Measurements from ENCODE around the gene RAD23B.
"Not testable (repeated sequence)": the region's sequence is repeated elsewhere in the genome, so short reads cannot be mapped to it uniquely, and the experiment has no call there.

Gene RAD23B

GRCh38 chr9:107282759-107283622 is at the start of gene RAD23B:
Gene RAD23B, plus strand, starts transcription at chr9:107283279. Its CDS starts 351 bp downstream, at chr9:107283630.
- DNase-seq (ENCODE audit: low spot score) = peak; percentile 99

DNA sequence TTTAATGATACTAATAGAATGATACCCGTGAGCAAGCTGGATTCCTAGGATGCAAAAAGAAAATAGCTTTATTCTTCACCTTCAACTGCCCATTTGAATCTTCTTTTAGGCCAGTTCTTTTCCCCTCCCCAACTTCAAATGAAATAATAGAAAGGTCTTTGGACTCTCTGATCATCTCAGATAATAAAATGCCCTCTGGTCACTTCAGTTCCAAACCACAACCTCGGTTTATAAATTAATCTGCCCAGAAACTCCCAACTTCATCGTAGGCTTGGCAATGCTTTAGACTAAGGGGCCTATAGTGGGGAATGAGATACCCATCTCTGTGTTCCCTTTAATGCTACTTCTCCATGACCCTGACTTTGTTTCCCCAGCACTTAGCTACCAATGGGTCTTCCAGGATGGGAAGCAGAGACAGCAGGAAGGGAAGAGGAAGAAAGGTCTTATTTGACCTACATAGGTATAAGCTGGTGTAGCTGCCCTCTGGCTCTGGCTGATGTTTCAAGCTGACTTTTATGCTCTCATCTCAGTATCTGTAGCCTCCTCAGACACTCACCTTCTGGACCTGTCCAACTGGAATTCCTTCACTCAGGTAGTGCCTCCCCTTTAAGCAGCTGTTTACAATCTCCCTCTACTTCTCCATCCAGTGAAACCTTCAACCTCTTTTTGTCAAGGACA is 47.2 kb upstream of the RAD23B start:
- DNase-seq (ENCODE audit: low spot score) = no peak

DNA sequence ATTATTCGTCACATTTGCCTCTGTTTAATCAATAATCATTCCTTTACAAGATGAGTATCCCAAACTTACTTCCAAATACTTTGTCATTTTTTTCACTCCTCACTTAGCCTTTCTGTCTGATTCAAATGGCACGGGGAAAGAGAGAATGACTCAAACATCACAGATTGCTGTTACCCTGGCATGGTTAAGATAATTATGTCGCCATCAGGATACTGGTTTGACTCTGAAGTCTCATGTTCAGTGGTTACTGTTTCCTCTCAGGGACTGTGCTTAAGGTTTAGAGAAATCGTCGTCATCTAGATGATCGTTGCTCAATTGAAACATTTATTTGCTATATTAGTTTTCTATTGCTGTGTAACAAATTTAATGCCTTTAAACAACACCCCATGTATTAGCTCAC is 45.2 kb upstream of the RAD23B start:
- no peak for DNase-seq (ENCODE audit: low spot score)

- peak; percentile 48 for DNase-seq (ENCODE audit: low spot score)
Measured at GRCh38 chr9:107239474-107239873, 43.6 kb upstream of the RAD23B start.

GRCh38 chr9:107240260-107240659 is 42.8 kb upstream of the RAD23B start:
- DNase-seq (ENCODE audit: low spot score) = no peak

DNA sequence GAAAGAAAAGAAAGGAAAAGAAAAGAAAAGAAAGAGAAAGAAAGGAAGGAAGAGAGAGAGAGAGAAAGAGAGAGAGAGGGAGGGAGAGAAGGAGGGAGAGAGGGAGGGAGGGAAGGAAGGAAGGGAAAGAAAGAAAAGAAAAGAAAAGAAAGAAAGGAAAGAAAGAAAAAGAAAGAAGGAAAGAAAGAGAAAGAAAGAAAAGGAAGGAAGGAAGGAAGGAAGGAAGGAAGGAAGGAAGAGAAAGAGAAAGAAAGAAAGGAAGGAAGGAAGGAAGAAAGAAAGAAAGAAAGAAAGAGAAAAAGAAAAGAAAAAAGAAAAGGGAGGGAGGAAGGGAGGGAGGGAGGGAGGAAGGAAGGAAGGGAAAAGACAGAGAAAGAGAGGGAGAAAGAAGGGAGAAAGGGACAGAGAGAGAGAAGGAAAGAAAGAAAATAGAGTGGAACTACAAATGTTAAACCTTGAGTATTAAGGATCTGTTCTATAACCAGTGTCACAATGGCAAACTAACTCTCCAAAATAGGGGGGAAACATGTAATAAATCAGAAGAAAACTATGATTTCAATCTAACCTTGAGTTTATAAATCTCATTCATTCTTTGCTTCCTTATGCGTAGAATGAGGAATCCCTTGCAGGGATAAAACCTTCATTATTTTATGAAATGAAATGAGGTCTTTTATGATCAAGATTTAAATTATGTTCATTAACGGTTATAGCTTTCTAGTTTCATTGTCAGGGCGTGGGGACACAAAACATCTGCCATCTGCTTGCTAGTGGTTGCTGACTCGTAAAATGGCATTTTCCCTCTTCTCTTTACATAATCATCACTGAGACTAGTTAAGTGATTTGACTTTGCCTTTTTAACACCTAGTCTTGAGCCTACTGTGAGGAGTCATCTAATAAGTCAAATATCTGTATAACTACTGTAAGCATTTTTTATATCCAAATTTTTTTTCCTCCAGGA is 40.7 kb upstream of the RAD23B start:
- no peak for DNase-seq (ENCODE audit: low spot score)

GRCh38 chr9:107243742-107244141 is 39.3 kb upstream of the RAD23B start:
- peak; percentile 40 for DNase-seq (ENCODE audit: low spot score)

- no peak for DNase-seq (ENCODE audit: low spot score)
Measured at GRCh38 chr9:107246259-107247254, 36.5 kb upstream of the RAD23B start.

DNA sequence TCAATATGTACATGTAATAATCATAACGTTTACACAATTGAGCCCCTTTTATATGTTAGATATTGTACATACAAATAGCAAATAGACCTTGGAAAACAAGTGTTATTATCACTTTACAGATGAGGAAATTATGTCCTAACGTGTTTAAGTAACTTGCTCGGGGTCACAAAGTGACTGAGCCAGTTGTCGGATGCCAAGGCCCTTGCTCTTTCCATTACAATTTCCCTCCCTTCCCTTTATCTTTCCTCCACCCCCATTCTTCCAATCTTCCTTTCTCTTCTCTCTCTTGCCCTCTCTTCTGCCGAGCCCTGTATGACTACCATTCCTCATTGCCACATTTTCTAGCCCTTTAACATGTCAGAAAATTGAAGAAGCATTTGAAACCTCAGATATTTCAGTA is 34.4 kb upstream of the RAD23B start:
- no peak for DNase-seq (ENCODE audit: low spot score)

DNA sequence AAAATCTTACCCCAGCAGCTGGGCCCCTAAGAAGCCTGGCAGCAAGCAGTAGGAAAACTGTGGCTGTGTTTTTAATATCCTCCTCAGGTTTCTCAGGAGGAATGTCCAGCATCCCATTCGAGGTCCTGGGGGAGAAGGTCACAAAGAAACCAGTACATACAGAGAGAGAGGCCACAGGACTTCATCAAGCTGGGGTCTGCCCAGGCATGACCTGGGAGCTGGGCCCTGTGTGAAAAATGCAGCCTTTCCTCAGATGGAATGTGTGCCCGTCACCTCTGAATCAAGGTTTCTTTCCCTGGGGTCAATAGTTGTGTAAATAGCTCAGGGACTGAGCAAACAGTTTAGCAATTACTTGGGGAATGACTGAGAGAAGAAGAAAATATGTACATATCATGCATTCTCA is 33.9 kb upstream of the RAD23B start:
- no peak for DNase-seq (ENCODE audit: low spot score)

GRCh38 chr9:107249665-107250285 is 33.3 kb upstream of the RAD23B start:
- no peak for DNase-seq (ENCODE audit: low spot score)

DNA sequence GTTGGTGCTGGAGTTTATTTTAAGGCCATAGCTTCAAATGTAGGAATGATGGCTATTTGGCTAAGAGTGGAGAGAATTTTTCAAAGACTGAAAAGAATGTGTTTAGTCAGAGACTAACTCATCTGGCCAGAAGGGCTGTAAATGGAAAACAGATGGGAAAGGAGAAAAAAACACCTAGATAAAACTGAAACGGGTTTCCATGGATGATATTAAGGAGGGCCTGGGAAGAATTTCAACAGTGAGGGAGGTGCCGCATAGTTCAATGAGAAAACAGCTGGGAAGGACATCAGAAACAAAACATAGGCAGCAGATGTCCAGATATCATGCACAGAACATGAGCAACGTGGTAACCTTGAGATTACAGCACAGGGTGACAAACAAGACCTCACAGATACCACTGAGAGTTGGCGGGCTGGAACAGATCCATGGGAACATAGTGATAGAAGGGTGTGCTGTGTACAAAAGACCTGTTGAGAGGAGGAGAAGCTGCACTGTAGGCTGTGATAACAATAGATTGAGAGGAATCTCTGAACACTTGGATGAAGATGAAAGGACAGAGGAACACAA is 31.2 kb upstream of the RAD23B start:
- no peak for DNase-seq (ENCODE audit: low spot score)

DNA sequence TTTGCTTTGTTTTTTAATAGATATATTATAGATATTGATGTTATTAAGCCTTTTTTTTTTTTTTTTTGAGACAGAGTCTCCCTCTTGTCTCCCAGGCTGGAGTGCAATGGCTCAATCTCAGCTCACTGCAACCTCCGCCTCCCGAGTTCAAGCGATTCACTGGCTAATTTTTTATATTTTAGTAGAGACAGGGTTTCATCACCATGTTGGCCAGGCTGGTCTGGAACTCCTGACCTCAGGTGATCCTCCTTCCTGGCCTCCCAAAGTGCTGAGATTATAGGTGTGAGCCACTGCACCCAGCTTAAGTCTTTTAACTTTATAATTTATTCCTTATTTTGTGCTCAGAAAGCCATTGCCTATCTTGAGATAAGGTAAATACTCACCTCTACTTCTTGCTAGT is 24.2 kb upstream of the RAD23B start:
- DNase-seq (ENCODE audit: low spot score) = no peak

GRCh38 chr9:107259751-107260313 is 23.2 kb upstream of the RAD23B start:
- DNase-seq (ENCODE audit: low spot score) = not testable (repeated sequence)

- DNase-seq (ENCODE audit: low spot score) = no peak
Measured at GRCh38 chr9:107260437-107261081, 22.5 kb upstream of the RAD23B start.

DNA sequence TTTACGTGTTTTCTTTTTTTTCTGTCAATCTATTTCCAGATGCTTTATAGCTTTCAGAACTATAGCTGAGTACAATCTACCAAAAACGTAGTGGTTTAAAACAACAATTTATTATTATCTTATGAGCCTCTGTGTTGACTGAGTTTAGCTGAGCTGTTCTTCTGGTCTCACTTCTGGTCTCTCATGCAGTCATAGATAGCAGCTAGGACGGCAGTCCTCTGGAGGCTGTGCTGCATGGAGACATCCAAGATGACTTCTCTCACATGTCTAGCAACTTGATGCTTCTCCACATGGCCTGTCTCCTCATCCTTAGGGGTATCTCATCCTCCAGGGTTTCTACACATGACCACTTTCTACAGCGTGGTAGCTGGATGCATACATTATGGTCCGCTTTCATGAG is 22.0 kb upstream of the RAD23B start:
- no peak for DNase-seq (ENCODE audit: low spot score)

DNA sequence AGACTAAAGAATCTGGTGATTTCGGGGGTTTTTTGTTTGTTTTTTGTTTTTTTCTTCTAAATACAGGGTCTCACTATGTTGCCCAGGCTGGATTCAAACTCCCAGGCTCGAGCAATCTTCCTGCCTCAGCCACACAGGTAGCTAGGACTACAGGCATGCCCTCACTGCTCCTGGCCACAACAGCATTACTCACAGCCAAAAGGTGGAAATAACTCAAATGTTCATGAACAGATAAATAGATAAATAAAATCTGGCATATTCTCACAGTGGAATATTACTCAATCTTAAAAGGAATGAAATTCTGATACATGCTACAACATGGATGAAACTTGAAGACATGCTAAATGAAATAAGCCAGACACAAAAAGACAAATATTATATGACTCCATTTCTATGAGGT is 19.8 kb upstream of the RAD23B start:
- no peak for DNase-seq (ENCODE audit: low spot score)

DNA sequence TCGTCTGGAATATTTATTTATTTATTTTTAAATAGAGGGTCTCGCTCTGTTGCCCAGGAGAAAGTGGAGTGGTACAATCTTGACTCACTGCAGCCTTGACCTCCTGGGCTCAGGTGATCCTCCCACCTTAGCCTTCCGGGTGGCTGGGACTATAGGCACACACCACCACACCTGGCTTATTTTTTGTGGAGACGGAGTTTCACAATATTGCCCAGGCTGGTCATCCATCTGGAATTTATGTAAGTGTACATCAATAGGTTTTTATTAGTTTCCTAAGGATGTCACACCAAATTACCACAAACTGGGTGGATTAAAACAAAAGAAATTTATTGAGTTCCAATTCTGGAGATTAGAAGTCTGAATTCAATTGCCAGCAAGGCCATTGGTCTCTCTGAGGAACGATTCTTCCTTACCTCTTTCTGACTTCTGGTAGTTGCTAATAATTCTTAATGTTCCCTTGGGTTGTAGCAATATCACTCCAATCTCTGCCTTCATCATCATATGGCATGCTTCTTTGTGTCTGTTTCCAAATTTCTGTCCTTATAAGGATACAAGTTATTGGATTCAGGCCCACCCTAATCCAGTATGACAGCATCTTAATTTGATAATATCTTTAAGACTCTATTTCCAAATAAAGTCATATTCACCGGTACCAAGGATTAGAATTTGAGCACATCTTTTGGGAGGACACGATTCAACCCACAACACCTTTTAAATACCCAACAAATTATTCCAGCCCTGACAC is 16.3 kb upstream of the RAD23B start:
- DNase-seq (ENCODE audit: low spot score) = no peak

- no peak for DNase-seq (ENCODE audit: low spot score)
Measured at GRCh38 chr9:107268560-107268959, 14.5 kb upstream of the RAD23B start.
